Tibial nerve (tissue), 4 donors: ENCODE data around the gene RBM44.

ENCODE experiments used
- EP300 ChIP-seq, 2 donors: sonication (generic); formaldehyde crosslinking; IDR thresholded peaks; one replicate each; pipeline ENCODE4 v1.6.1; 2017; ENCODE audit warnings: antibody characterized with exemption in 2 of 2, mild to moderate bottlenecking in 1 of 2
- POLR2A ChIP-seq, 2 donors: fragments of 450-650 bp; IDR thresholded peaks; one replicate each; pipeline ENCODE4 v1.6.1; 2017; ENCODE audit warnings: antibody characterized with exemption in 2 of 2, mild to moderate bottlenecking in 2 of 2, moderate library complexity in 2 of 2
- TF ChIP-seq, protein P1 (sequence below), 5 experiments: fragments of 200-600 bp in 3 of 5; fragments of 450-650 bp in 2 of 5; sonication (generic) in 3 of 5; IDR thresholded peaks; one replicate each; pipeline ENCODE4 v1.5.1; 2016 to 2019; ENCODE audit warnings: antibody characterized with exemption in 5 of 5, mild to moderate bottlenecking in 3 of 5, moderate library complexity in 2 of 5

- TF ChIP-seq, protein P1, sequence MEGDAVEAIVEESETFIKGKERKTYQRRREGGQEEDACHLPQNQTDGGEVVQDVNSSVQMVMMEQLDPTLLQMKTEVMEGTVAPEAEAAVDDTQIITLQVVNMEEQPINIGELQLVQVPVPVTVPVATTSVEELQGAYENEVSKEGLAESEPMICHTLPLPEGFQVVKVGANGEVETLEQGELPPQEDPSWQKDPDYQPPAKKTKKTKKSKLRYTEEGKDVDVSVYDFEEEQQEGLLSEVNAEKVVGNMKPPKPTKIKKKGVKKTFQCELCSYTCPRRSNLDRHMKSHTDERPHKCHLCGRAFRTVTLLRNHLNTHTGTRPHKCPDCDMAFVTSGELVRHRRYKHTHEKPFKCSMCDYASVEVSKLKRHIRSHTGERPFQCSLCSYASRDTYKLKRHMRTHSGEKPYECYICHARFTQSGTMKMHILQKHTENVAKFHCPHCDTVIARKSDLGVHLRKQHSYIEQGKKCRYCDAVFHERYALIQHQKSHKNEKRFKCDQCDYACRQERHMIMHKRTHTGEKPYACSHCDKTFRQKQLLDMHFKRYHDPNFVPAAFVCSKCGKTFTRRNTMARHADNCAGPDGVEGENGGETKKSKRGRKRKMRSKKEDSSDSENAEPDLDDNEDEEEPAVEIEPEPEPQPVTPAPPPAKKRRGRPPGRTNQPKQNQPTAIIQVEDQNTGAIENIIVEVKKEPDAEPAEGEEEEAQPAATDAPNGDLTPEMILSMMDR (IDR thresholded peaks at IDR 0.05), result no peak
- TF ChIP-seq EP300 (IDR thresholded peaks at IDR 0.05), result no peak
- no peak for TF ChIP-seq POLR2A (IDR thresholded peaks at IDR 0.05)
Measured at GRCh38 chr2:237859082-237859433, 60.5 kb downstream of the RBM44 start.
